GM18951 (cell line): ENCODE results near the gene GSDME.
A peak's percentile ranks its signal among the peaks of the same experiment; 100 is the strongest.

ENCODE experiments used
- POLR2A ChIP-seq: IDR thresholded peaks from 4 replicates; pipeline ENCODE4 v1.6.1; 2011; ENCODE audit warnings: mild to moderate bottlenecking; ENCODE audit not compliant: insufficient read length, insufficient read depth; ENCODE audit errors: extremely low read depth
- in situ Hi-C: fragments of 300-500 bp; cut with MboI; formaldehyde crosslinking; loops from one replicate; pipeline ENCODE4 v1.12.0; 2022; ENCODE audit warnings: low sequenced_read_pairs, mixed read lengths, inconsistent platforms; ENCODE audit not compliant: unreplicated experiment

The GSDME gene

DNA sequence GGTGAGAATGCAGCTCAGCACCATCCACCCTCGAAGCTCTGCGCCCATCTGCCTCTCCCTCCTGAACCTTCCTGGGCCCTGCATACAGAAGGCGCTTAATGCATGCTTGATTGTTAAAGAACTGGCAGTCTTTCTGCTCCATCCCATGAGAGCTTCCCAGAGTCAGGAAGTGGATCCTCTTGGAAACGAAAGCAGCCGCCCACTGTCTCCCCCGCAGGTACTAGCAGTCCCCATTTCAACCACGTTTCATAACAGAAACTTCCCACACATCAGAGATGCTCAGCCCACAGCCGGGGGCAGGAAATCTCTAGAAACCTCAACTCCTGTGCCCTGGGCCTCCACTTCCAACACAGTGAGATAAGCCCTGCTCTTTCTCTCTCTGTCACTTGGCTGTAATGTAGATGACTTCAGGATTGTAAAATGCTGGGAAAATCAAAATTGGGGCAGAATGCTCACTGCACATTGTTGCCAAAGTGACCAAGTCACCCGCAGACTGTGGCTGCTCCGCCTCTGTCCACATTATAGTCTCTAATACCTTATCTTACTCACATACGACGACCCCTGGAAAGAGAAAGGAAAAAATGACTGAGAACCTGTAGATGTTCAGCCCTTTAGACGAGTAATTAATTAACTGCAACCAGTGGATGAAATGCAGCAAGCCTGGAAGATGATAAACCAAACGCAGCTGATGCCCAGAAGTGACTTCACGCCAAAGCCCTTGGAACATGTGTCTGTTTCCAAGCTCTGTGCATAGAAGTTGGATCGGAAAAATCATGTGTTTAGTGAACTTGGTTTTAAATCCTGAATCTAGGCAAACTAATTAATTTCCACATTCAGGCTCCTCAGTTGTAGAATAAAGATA lies 28.5 kb downstream of the GSDME start:
- no peak for TF ChIP-seq POLR2A
- in situ Hi-C loops = no loop called here

- in situ Hi-C loops = no loop called here
- TF ChIP-seq POLR2A = no peak
These were observed 29.2 kb downstream of the GSDME start for GRCh38 chr7:24728121-24728500.

DNA sequence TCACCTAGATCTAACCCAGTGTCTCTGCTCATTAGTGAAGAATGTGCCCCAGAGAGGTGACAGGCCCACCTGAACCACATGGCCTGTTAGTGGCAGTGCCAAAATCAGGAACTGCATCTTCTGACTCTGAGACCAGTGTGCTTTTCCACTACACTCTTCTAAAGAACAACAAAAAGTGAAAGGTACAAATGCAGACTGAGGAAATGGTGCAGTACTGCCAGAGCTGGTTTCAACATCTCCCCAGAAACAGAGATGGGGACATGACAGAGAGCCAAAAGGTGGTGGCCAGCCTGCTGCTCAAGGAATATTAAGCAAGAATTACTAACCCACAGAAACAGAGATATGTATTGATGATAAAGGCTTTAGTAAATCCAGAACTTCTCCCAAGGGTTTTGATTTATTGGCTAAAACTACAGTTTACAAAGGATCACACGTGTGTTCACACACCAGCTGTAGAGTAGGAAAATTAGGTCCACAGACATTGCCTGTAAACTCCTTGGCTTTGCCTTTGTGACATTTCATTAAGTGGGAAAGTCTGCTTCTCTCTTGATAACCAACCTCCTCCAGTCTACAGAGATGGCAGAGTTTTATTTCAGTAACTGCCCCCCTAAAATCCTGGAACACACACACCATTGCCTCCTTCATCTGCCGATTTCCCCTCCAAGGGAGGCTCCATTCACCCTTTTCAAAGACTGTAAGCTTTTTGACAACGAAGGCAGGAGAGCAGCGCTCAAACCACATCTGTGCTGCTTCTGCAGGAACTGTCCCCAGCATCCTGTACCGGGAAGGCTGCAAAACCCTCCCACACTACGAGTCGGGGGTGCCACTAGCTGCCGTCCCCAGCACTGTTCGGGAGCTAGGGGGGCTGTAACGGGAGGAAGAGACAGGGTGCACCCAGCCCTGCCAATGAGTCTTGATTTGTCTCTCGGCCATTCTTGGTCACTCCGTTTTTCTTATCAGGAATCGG lies 29.8 kb downstream of the GSDME start:
- in situ Hi-C loops = no loop called here
- TF ChIP-seq POLR2A = no peak

- in situ Hi-C loops = no loop called here
- no peak for TF ChIP-seq POLR2A
These were observed 31.6 kb downstream of the GSDME start for GRCh38 chr7:24725554-24726241.

- in situ Hi-C loops = no loop called here
- no peak for TF ChIP-seq POLR2A
These were observed 32.6 kb downstream of the GSDME start for GRCh38 chr7:24724451-24725190.

GRCh38 chr7:24723178-24723530 lies 34.1 kb downstream of the GSDME start:
- no peak for TF ChIP-seq POLR2A
- in situ Hi-C loops = no loop called here

DNA sequence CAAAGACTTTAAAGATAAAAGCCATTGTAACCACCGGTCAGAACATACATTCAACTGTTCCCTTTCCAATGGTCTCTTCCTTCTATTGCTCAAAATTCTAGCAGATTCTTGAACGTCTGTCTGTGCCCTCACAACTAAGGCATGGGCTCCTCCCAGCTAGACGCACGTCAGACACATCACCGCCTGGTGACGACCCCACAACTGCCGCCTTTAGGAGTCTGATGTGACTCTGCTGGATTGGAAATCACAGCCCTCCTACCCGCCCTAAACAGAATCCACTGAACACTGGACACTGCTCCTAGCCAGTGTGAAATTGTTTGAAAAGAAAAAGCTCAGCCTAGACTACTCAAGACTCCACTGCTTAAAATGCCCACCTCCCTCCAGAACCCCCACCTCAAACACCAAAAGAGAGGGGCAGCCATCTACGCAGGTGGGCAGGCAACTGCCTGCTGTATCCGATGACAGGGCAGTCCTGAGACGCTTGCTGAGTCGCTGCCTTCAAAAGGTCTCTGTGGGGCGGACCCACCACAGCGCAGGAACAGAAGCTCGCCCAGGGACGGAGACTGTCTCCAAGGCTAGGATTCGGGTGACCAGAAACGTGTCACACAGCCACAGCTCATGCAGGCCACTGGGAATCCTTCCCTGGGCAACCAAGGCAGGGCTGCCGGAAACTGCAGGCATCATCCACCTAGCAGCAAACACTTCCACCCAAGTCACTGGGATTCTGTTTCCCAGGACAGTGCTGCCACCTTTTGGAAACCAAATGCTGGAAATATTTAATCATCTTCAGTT lies 34.7 kb downstream of the GSDME start:
- in situ Hi-C loops = no loop called here
- TF ChIP-seq POLR2A = no peak

DNA sequence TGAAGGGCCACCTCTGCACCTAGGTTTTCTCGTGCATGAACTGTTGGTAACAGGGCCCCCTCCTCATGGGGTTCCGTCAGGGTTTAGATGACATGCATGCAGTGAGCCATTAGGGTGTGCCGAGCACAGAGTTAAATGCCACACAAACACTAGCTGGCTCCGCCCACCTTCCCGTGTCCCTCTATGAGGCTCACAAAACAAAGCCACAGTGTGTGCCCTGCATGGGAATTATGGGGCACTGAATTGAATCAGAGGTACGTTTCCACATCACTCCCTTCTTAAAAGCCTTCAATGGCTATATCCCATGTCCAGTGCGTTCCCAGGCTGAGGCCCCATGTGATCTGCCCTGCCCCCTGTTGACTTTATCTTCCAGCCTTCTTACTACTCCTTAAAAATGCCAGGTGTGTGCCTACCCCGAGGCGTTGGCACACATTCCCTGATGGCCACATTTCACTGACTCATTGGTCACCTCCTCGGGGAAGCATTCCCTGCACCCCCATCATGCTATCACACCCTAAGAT lies 35.7 kb downstream of the GSDME start:
- TF ChIP-seq POLR2A = no peak
- in situ Hi-C loops = no loop called here

GRCh38 chr7:24720283-24720682 lies 37.0 kb downstream of the GSDME start:
- TF ChIP-seq POLR2A = no peak
- in situ Hi-C loops = no loop called here

DNA sequence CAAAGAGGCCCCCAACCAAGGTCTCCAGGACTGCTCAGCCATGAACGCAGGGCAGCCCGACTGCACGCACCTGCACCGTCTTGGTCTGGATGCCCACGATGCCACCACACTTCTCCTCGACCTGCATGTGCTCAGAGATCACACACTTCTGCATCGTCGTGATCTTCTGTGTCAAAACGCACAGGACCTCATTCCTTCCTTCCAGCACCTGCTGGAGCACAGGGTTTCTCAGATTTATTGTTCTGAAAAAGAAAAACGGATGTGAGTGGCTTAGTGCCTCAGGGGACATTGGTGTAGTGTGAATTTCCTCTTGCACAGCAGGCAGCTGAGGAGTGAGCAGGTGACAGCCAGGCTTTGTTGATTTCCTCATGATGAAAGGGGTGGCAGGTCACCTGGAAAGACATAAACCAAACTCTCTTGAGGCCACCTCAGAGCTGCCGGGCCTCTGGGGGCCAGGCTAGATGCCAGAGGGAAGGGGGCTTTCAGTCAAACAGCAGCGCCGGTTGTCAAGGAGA lies 38.2 kb downstream of the GSDME start:
- peak; percentile 24 for TF ChIP-seq POLR2A
- in situ Hi-C loops = no loop called here

DNA sequence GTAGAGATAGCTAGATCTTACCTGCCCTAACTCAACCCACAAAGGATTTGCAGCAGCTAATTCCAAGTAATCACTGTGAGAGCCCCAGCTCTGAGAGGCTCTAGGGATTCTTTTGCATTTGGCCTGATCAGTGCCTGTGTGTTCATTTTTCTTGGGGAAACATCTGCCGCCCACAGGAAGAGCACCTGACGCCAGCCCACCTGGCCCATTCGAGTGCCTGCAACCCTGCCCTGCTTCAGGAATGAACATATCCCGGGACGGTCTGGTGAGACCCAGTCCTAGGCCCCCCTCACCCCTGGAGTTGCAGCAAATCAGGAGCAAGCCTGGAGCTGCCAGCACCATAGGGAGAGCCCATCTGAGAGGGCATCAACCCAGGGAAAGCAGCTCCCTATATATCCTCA lies 38.8 kb downstream of the GSDME start:
- in situ Hi-C loops = no loop called here
- TF ChIP-seq POLR2A = no peak
